ENCODE data around the gene KRTAP10-5.

Gene KRTAP10-5

DNA sequence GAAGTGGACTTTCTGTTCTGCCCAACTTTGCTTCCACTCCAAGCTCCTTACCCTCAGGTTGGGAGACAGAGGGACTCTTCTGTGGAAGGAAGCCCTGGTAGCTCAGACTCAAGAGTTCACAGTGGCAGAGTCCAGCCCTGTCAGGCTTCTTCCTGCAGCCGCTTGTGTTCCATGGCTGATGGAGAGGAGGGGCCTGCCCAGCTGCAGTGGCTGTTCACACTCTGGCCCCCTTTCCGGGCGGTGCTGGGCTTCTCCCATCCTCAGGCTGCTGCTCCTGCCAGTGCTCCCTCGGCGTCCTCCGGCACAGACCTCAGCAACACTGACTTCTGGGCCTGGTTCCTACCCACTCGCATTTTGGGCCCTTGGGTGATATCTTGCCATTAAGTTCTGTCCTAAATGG, 44.4 kb downstream of the KRTAP10-5 start:
- Histone ChIP-seq H3K27ac (replicated peaks) (no peak overlapping the region), H3K4me3 (replicated peaks; ENCODE audit: insufficient read depth, low read length) (no peak overlapping the region), H3K27me3 (ENCODE audit: insufficient read depth, poor library complexity, severe bottlenecking) (no peaks in the 10 kb centered on the region)
- no peak for DNase-seq (ENCODE audit: low read depth in 1 of 2, low spot score in 1 of 2)
- TF ChIP-seq, protein P1, sequence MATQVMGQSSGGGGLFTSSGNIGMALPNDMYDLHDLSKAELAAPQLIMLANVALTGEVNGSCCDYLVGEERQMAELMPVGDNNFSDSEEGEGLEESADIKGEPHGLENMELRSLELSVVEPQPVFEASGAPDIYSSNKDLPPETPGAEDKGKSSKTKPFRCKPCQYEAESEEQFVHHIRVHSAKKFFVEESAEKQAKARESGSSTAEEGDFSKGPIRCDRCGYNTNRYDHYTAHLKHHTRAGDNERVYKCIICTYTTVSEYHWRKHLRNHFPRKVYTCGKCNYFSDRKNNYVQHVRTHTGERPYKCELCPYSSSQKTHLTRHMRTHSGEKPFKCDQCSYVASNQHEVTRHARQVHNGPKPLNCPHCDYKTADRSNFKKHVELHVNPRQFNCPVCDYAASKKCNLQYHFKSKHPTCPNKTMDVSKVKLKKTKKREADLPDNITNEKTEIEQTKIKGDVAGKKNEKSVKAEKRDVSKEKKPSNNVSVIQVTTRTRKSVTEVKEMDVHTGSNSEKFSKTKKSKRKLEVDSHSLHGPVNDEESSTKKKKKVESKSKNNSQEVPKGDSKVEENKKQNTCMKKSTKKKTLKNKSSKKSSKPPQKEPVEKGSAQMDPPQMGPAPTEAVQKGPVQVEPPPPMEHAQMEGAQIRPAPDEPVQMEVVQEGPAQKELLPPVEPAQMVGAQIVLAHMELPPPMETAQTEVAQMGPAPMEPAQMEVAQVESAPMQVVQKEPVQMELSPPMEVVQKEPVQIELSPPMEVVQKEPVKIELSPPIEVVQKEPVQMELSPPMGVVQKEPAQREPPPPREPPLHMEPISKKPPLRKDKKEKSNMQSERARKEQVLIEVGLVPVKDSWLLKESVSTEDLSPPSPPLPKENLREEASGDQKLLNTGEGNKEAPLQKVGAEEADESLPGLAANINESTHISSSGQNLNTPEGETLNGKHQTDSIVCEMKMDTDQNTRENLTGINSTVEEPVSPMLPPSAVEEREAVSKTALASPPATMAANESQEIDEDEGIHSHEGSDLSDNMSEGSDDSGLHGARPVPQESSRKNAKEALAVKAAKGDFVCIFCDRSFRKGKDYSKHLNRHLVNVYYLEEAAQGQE (IDR thresholded peaks at IDR 0.05; ENCODE audit: insufficient replicate concordance, low read depth) = no peak
- no peak for TF ChIP-seq SPI1 (IDR thresholded peaks at IDR 0.05; ENCODE audit: borderline replicate concordance, low read depth)
- TF ChIP-seq, protein P2, sequence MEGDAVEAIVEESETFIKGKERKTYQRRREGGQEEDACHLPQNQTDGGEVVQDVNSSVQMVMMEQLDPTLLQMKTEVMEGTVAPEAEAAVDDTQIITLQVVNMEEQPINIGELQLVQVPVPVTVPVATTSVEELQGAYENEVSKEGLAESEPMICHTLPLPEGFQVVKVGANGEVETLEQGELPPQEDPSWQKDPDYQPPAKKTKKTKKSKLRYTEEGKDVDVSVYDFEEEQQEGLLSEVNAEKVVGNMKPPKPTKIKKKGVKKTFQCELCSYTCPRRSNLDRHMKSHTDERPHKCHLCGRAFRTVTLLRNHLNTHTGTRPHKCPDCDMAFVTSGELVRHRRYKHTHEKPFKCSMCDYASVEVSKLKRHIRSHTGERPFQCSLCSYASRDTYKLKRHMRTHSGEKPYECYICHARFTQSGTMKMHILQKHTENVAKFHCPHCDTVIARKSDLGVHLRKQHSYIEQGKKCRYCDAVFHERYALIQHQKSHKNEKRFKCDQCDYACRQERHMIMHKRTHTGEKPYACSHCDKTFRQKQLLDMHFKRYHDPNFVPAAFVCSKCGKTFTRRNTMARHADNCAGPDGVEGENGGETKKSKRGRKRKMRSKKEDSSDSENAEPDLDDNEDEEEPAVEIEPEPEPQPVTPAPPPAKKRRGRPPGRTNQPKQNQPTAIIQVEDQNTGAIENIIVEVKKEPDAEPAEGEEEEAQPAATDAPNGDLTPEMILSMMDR (IDR thresholded peaks at IDR 0.05; ENCODE audit: insufficient read depth, low read length) = no peak
- TF ChIP-seq GABPA (IDR thresholded peaks at IDR 0.05; ENCODE audit: low read depth) = no peak
- no peak for TF ChIP-seq POLR2AphosphoS5 (IDR thresholded peaks at IDR 0.05; ENCODE audit: low read depth)

DNA sequence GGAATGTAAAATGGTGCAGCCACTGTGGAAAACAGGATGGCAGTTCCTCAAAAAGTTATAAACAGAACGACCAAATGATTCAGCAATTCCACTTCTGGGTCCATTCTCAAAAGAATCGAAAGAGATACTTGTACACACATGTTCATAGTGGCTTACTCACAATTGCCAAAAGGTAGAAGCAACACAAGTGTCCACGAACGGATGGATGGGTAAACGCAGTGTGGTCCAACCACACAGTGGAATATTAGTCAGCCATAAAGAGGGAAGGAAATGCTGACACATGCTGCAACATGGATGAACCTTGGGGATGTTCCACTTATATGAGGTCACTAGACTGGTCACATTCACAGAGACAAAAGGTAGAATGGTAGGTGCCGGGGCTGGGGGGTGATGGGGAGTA, 45.7 kb downstream of the KRTAP10-5 start:
- TF ChIP-seq, protein P2 (IDR thresholded peaks at IDR 0.05; ENCODE audit: insufficient read depth, low read length) = no peak
- TF ChIP-seq GABPA (IDR thresholded peaks at IDR 0.05; ENCODE audit: low read depth) (no peak), POLR2AphosphoS5 (IDR thresholded peaks at IDR 0.05; ENCODE audit: low read depth) (no peak), SPI1 (IDR thresholded peaks at IDR 0.05; ENCODE audit: borderline replicate concordance, low read depth) (no peak)
- TF ChIP-seq, protein P1 (IDR thresholded peaks at IDR 0.05; ENCODE audit: insufficient replicate concordance, low read depth) = no peak
- H3K27me3 ChIP-seq (ENCODE audit: insufficient read depth, poor library complexity, severe bottlenecking) = no peaks in the 10 kb centered on the region
- H3K27ac ChIP-seq (replicated peaks) = no peak overlapping the region
- no peak for DNase-seq (ENCODE audit: low read depth in 1 of 2, low spot score in 1 of 2)
- no peak overlapping the region for H3K4me3 ChIP-seq (replicated peaks; ENCODE audit: insufficient read depth, low read length)

DNA sequence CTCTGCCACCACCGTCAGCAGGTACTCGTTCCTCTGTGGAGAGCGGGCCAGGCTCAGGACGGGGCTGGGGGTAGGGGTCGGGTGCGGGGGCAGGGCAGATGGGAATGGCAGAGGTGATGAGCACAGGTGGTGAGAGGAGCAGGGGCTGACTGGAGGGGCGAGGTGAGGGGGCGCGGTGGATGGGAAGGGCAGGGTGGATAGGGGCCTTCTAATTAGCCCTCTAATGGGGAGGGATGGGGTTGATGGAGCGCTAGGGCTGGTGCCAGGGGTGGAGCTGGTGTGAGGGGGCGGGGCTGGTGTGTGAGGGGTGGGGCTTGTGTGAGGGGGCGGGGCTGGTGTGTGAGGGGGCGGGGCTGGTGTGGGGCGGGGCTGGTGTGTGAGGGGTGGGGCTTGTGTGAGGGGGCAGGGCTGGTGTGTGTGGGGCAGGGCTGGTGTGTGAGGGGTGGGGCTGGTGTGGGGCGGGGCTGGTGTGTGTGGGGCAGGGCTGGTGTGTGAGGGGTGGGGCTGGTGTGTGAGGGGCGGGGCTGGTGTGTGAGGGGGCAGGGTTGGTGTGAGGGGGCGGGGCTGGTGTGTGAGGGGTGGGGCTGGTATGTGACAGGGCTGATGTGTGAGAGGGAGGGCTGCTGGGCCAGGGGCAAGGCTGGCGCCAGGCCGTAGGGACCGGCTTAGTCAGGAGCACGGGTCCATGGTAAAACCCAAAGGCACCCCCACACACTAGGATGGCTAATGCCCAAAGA, 46.3 kb downstream of the KRTAP10-5 start:
- DNase-seq (ENCODE audit: low read depth in 1 of 2, low spot score in 1 of 2) = no peak
- Histone ChIP-seq H3K27ac (replicated peaks) (no peak overlapping the region), H3K27me3 (ENCODE audit: insufficient read depth, poor library complexity, severe bottlenecking) (no peaks in the 10 kb centered on the region), H3K4me3 (replicated peaks; ENCODE audit: insufficient read depth, low read length) (no peak overlapping the region)
- TF ChIP-seq SPI1 (IDR thresholded peaks at IDR 0.05; ENCODE audit: borderline replicate concordance, low read depth) (no peak), POLR2AphosphoS5 (IDR thresholded peaks at IDR 0.05; ENCODE audit: low read depth) (no peak), GABPA (IDR thresholded peaks at IDR 0.05; ENCODE audit: low read depth) (no peak)
- TF ChIP-seq, protein P1 (IDR thresholded peaks at IDR 0.05; ENCODE audit: insufficient replicate concordance, low read depth) = no peak
- TF ChIP-seq, protein P2 (IDR thresholded peaks at IDR 0.05; ENCODE audit: insufficient read depth, low read length) = no peak

Measured in HL-60 (cell line).